IMR-90 (cell line): ENCODE measurements around the gene NME7. TPM values are rescaled to one million over a fixed set of nuclear protein-coding genes. Genes with fewer than 3 reads are reported as not detected.
"Not testable (repeated sequence)": the region's sequence is repeated elsewhere in the genome, so short reads cannot be mapped to it uniquely, and the experiment has no call there.

ENCODE experiments used
- ATAC-seq: fragments of 200-7000 bp; cut with Tn5 transposase; 2 replicates; pipeline ENCODE4 v1.9.1; 2020; ENCODE audit warnings: low read depth, mild to moderate bottlenecking, moderate library complexity
- BruUV-seq: library from RNA; stranded (reverse); fragments of 400-500 nt; replicated peaks from 2 replicates; lab custom pipeline; 2021; lab: Mats Ljungman, UMichigan
- CTCF ChIA-PET: fragments of 300-600 bp; formaldehyde crosslinking; extraction: SDS; loops from one replicate; lab custom pipeline; 2021; ENCODE audit warnings: antibody characterized with exemption; lab: Yijun Ruan, JAX
- POLR2A ChIA-PET: fragments of 300-600 bp; sonication (Branson Sonifier 250); formaldehyde crosslinking; loops from one replicate; lab custom pipeline; 2022; ENCODE audit warnings: antibody characterized with exemption; ENCODE audit not compliant: unreplicated experiment; lab: Charles Lee
- DNase-seq: peaks from one replicate; pipeline ENCODE4 v3.0.0; 2013
- H2AFZ ChIP-seq: replicated peaks from 2 replicates; pipeline ENCODE3; 2013; ENCODE audit warnings: low read length, mild to moderate bottlenecking; ENCODE audit not compliant: poor library complexity
- H2AK5ac ChIP-seq: 2 replicates; pipeline ENCODE4 v1.6.1; 2013; ENCODE audit warnings: low read depth, low read length, inconsistent platforms
- H2AK9ac ChIP-seq: replicated peaks from 2 replicates; pipeline ENCODE3; 2013; ENCODE audit warnings: mild to moderate bottlenecking, low read depth, low read length, moderate library complexity; ENCODE audit not compliant: poor library complexity
- H2BK120ac ChIP-seq: 2 replicates; pipeline ENCODE4 v1.6.1; 2013; ENCODE audit warnings: low read depth, low read length, inconsistent platforms
- H2BK15ac ChIP-seq: 3 replicates; pipeline ENCODE4 v1.6.1; 2013; ENCODE audit warnings: low read depth, low read length, inconsistent platforms
- H2BK20ac ChIP-seq: 2 replicates; pipeline ENCODE4 v1.6.1; 2013; ENCODE audit warnings: low read depth, mild to moderate bottlenecking, inconsistent platforms, low read length, moderate library complexity
- H2BK5ac ChIP-seq: 2 replicates; pipeline ENCODE4 v1.6.1; 2013; ENCODE audit warnings: mild to moderate bottlenecking, low read depth, low read length, inconsistent platforms; ENCODE audit not compliant: poor library complexity, severe bottlenecking
- H3K14ac ChIP-seq: replicated peaks from 2 replicates; pipeline ENCODE4 v1.6.1; 2013; ENCODE audit warnings: low read depth, low read length, inconsistent platforms
- H3K18ac ChIP-seq: 2 replicates; pipeline ENCODE4 v1.6.1; 2013; ENCODE audit warnings: low read depth, low read length, control low read depth
- H3K23ac ChIP-seq: 2 replicates; pipeline ENCODE4 v1.6.1; 2013; ENCODE audit warnings: low read depth, low read length, inconsistent platforms
- H3K27ac ChIP-seq: 2 replicates; pipeline ENCODE4 v1.5.1; 2013; ENCODE audit warnings: mild to moderate bottlenecking, control low read depth, low read length; ENCODE audit not compliant: insufficient read depth
- H3K27me3 ChIP-seq: 2 replicates; pipeline ENCODE4 v1.6.1; 2013; ENCODE audit warnings: low read length; ENCODE audit not compliant: control insufficient read depth, insufficient read depth
- H3K36me3 ChIP-seq: 2 replicates; pipeline ENCODE4 v1.6.1; 2013; ENCODE audit warnings: low read length, mixed read lengths; ENCODE audit not compliant: control insufficient read depth, insufficient read depth
- H3K4ac ChIP-seq: 2 replicates; pipeline ENCODE4 v1.6.1; 2013; ENCODE audit warnings: low read depth, low read length, inconsistent platforms
- H3K4me1 ChIP-seq: 2 replicates; pipeline ENCODE4 v1.6.1; 2013; ENCODE audit warnings: low read length, mixed read lengths; ENCODE audit not compliant: control insufficient read depth, insufficient read depth
- H3K4me2 ChIP-seq: 2 replicates; pipeline ENCODE4 v1.6.1; 2013; ENCODE audit warnings: low read depth, mild to moderate bottlenecking, control low read depth, low read length, moderate library complexity
- H3K4me3 ChIP-seq: 2 replicates; pipeline ENCODE4 v1.5.1; 2013; ENCODE audit warnings: low read depth, mild to moderate bottlenecking, control low read depth, low read length, moderate library complexity; ENCODE audit not compliant: insufficient read depth
- H3K56ac ChIP-seq: 2 replicates; pipeline ENCODE4 v1.6.1; 2013; ENCODE audit warnings: low read length, inconsistent platforms; ENCODE audit not compliant: insufficient read depth; ENCODE audit errors: extremely low read depth
- H3K79me1 ChIP-seq, 2 experiments: 2 replicates each; pipeline ENCODE4 v1.6.1; 2013; ENCODE audit warnings: low read length in 2 of 2, inconsistent platforms in 1 of 2, low read depth in 1 of 2
- H3K9ac ChIP-seq: 2 replicates; pipeline ENCODE4 v1.6.1; 2013; ENCODE audit warnings: low read depth, low read length, control low read depth
- H3K9me1 ChIP-seq: 2 replicates; pipeline ENCODE4 v1.6.1; 2013; ENCODE audit warnings: low read length, inconsistent platforms; ENCODE audit not compliant: insufficient read depth
- H3K9me3 ChIP-seq: 2 replicates; pipeline ENCODE4 v1.6.1; 2013; ENCODE audit warnings: low read length; ENCODE audit not compliant: control insufficient read depth, insufficient read depth
- H4K20me1 ChIP-seq: 2 replicates; pipeline ENCODE4 v1.6.1; 2013; ENCODE audit warnings: low read length, inconsistent platforms; ENCODE audit not compliant: insufficient read depth
- H4K5ac ChIP-seq: 2 replicates; pipeline ENCODE4 v1.6.1; 2013; ENCODE audit warnings: mild to moderate bottlenecking, low read depth, low read length, control low read depth
- H4K8ac ChIP-seq, 2 experiments: 2 replicates each; pipeline ENCODE4 v1.6.1; 2013; ENCODE audit warnings: low read depth in 2 of 2, low read length in 2 of 2, control low read depth in 1 of 2, inconsistent platforms in 1 of 2
- H4K91ac ChIP-seq: 2 replicates; pipeline ENCODE4 v1.6.1; 2013; ENCODE audit warnings: low read depth, low read length, inconsistent platforms; ENCODE audit not compliant: insufficient read depth
- WGBS, 2 experiments: methylation state at CpG; one replicate each; pipeline versions ENCODE4 v1.1.5 to v1.1.7; 2013; ENCODE audit warnings: missing lambda C conversion rate in 2 of 2; ENCODE audit not compliant: insufficient read length in 1 of 2; ENCODE audit errors: extremely low coverage in 2 of 2; 5-methylcytosine and 5-hydroxymethylcytosine counted together
- dilution Hi-C: fragments of 300-500 bp; cut with HindIII; formaldehyde crosslinking; loops from one replicate; pipeline ENCODE4 v1.14.3; 2018; ENCODE audit warnings: low sequenced_read_pairs; ENCODE audit not compliant: unreplicated experiment
- in situ Hi-C: fragments of 300-500 bp; cut with MboI; formaldehyde crosslinking; loops from 3 replicates; pipeline ENCODE4 v1.14.3; 2019; ENCODE audit warnings: low sequenced_read_pairs, inconsistent platforms, mixed read lengths
- intact Hi-C: fragments of 100-400 bp; cut with micrococcal nuclease; formaldehyde crosslinking; loops from 2 replicates; pipeline ENCODE4 v1.10.0; 2022
- polyA plus RNA-seq, 3 experiments: library from polyadenylated mRNA; depleted of rRNA; stranded (reverse); fragments of >200 nt; gene quantifications; 2 replicates each; pipeline ENCODE4 v1.2.3, GENCODE V29; 2012; ENCODE audit warnings: low replicate concordance in 1 of 3
- total RNA-seq: library from RNA; depleted of rRNA; stranded (reverse); fragments of >200 nt; gene quantifications from 2 replicates; pipeline ENCODE4 v1.2.3, GENCODE V29; 2012

NME7 gene
- total and polyA plus RNA-seq, 2 of the 4 experiments (the other 2 are of a cell fraction) = 18.3 to 22.4 TPM

DNA sequence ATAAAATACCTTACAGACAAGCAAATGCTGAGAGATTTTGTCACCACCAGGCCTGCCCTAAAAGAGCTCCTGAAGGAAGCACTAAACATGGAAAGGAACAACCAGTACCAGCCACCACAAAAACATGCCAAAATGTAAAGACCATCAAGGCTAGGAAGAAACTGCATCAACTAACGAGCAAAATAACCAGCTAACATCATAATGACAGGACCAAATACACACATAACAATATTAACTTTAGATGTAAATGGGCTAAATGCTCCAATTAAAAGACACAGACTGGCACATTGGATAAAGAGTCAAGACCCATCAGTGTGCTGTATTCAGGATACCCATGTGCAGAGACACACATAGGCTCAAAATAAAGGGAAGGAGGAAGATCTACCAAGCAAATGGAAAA, 35.0 kb upstream of the NME7 start:
- in situ Hi-C loops, H3K23ac ChIP-seq, H4K8ac ChIP-seq, H3K79me1 ChIP-seq, H4K91ac ChIP-seq, BruUV-seq, H2AFZ ChIP-seq, H3K4me2 ChIP-seq, H2BK20ac ChIP-seq, H2BK120ac ChIP-seq, H3K9me3 ChIP-seq, H3K4me3 ChIP-seq, H4K5ac ChIP-seq, H4K20me1 ChIP-seq, H3K14ac ChIP-seq, intact Hi-C loops, H2AK5ac ChIP-seq, H3K4ac ChIP-seq, H3K9ac ChIP-seq, DNase-seq, H3K18ac ChIP-seq, H2BK15ac ChIP-seq, H3K36me3 ChIP-seq, CTCF ChIA-PET, H3K27ac ChIP-seq, ATAC-seq, H3K4me1 ChIP-seq, H2AK9ac ChIP-seq, H3K27me3 ChIP-seq, H3K9me1 ChIP-seq, dilution Hi-C loops, POLR2A ChIA-PET, H2BK5ac ChIP-seq, H3K56ac ChIP-seq: not testable (repeated sequence)
- no CpG with 5 or more reads among the region's 1 CpG for WGBS, 2 experiments
